ENCODE measurements around the gene GLCE. TPM values are rescaled to one million over a fixed set of nuclear protein-coding genes. Genes with fewer than 3 reads are reported as not detected.

GLCE gene
- total RNA-seq, 1 experiment from 2014 or later, result 7.5 TPM

- BruUV-seq (replicated peaks), result no TSS peak
- no peaks in the 10 kb centered on the region for H3K27me3 Mint-ChIP-seq (ENCODE audit: insufficient read depth, unreplicated experiment)
- H3K4me3 Mint-ChIP-seq (ENCODE audit: unreplicated experiment), result no peak overlapping the region
- TF ChIP-seq CTCF (IDR thresholded peaks at IDR 0.05; ENCODE audit: unreplicated experiment), result no peak
- POLR2A ChIA-PET, result no interaction called here
- H3K36me3 Mint-ChIP-seq (ENCODE audit: insufficient read depth, unreplicated experiment), result peaks cover 5% of the 10 kb centered on the region
- no peak for DNase-seq (ENCODE audit: unreplicated experiment)
- intact Hi-C loops (cut with micrococcal nuclease), result no loop called here
- H3K27ac Mint-ChIP-seq (ENCODE audit: low read depth, unreplicated experiment), result no peak overlapping the region
- CTCF ChIA-PET, result no interaction called here
- no peaks in the 10 kb centered on the region for H3K9me3 Mint-ChIP-seq (ENCODE audit: unreplicated experiment)
- H3K4me1 Mint-ChIP-seq (ENCODE audit: insufficient read depth, unreplicated experiment), result no peaks in the 10 kb centered on the region
Measured at GRCh38 chr15:69280783-69281182, 120.3 kb downstream of the GLCE start.

- ChIA-PET CTCF (no interaction called here), POLR2A (no interaction called here)
- Mint-ChIP-seq H3K4me3 (ENCODE audit: unreplicated experiment) (no peak overlapping the region), H3K9me3 (ENCODE audit: unreplicated experiment) (no peaks in the 10 kb centered on the region), H3K27me3 (ENCODE audit: insufficient read depth, unreplicated experiment) (no peaks in the 10 kb centered on the region), H3K27ac (ENCODE audit: low read depth, unreplicated experiment) (no peak overlapping the region), H3K36me3 (ENCODE audit: insufficient read depth, unreplicated experiment) (no peaks in the 10 kb centered on the region), H3K4me1 (ENCODE audit: insufficient read depth, unreplicated experiment) (no peaks in the 10 kb centered on the region)
- intact Hi-C loops (cut with micrococcal nuclease), result no loop called here
- TF ChIP-seq CTCF (IDR thresholded peaks at IDR 0.05; ENCODE audit: unreplicated experiment), result no peak
- no TSS peak for BruUV-seq (replicated peaks)
- DNase-seq (ENCODE audit: unreplicated experiment), result no peak
Measured at GRCh38 chr15:69282104-69282743, 121.8 kb downstream of the GLCE start.

- H3K36me3 Mint-ChIP-seq (ENCODE audit: insufficient read depth, unreplicated experiment), result no peaks in the 10 kb centered on the region
- no peak overlapping the region for H3K27ac Mint-ChIP-seq (ENCODE audit: low read depth, unreplicated experiment)
- intact Hi-C loops (cut with micrococcal nuclease), result no loop called here
- POLR2A ChIA-PET, result no interaction called here
- DNase-seq (ENCODE audit: unreplicated experiment), result no peak
- no peaks in the 10 kb centered on the region for H3K9me3 Mint-ChIP-seq (ENCODE audit: unreplicated experiment)
- BruUV-seq (replicated peaks), result no TSS peak
- CTCF ChIA-PET, result no interaction called here
- TF ChIP-seq CTCF (IDR thresholded peaks at IDR 0.05; ENCODE audit: unreplicated experiment), result no peak
- no peak overlapping the region for H3K4me3 Mint-ChIP-seq (ENCODE audit: unreplicated experiment)
- no peaks in the 10 kb centered on the region for H3K27me3 Mint-ChIP-seq (ENCODE audit: insufficient read depth, unreplicated experiment)
- H3K4me1 Mint-ChIP-seq (ENCODE audit: insufficient read depth, unreplicated experiment), result no peaks in the 10 kb centered on the region
Measured at GRCh38 chr15:69285834-69286233, 125.4 kb downstream of the GLCE start.

GRCh38 chr15:69288011-69288410 lies 127.6 kb downstream of the GLCE start:
- no peak overlapping the region for H3K27ac Mint-ChIP-seq (ENCODE audit: low read depth, unreplicated experiment)
- BruUV-seq (replicated peaks), result no TSS peak
- DNase-seq (ENCODE audit: unreplicated experiment), result no peak
- no peak overlapping the region for H3K4me3 Mint-ChIP-seq (ENCODE audit: unreplicated experiment)
- ChIA-PET POLR2A (no interaction called here), CTCF (no interaction called here)
- TF ChIP-seq CTCF (IDR thresholded peaks at IDR 0.05; ENCODE audit: unreplicated experiment), result no peak
- no peaks in the 10 kb centered on the region for H3K36me3 Mint-ChIP-seq (ENCODE audit: insufficient read depth, unreplicated experiment)
- H3K4me1 Mint-ChIP-seq (ENCODE audit: insufficient read depth, unreplicated experiment), result no peaks in the 10 kb centered on the region
- intact Hi-C loops (cut with micrococcal nuclease), result no loop called here
- no peaks in the 10 kb centered on the region for H3K27me3 Mint-ChIP-seq (ENCODE audit: insufficient read depth, unreplicated experiment)
- no peaks in the 10 kb centered on the region for H3K9me3 Mint-ChIP-seq (ENCODE audit: unreplicated experiment)

Measured in MCF 10A (cell line).